Chondrocyte (in vitro differentiated cells): ENCODE results near the gene DENND4B. TPM values are rescaled to one million over a fixed set of nuclear protein-coding genes. Genes with fewer than 3 reads are reported as not detected.
"Not testable (repeated sequence)": the region's sequence is repeated elsewhere in the genome, so short reads cannot be mapped to it uniquely, and the experiment has no call there.

Experiments
- DNase-seq: peaks from one replicate; pipeline ENCODE4 v3.0.0; 2021; ENCODE audit warnings: mixed read lengths, low spot score
- H3K27ac Mint-ChIP-seq: one replicate; pipeline ENCODE4 v1.8.0; 2021; ENCODE audit warnings: mild to moderate bottlenecking, moderate library complexity, mixed read lengths; ENCODE audit not compliant: unreplicated experiment
- H3K27me3 Mint-ChIP-seq: 2 replicates; pipeline ENCODE4 v1.8.0; 2021; ENCODE audit warnings: low read depth, mixed read lengths
- H3K36me3 Mint-ChIP-seq: 2 replicates; pipeline ENCODE4 v1.8.0; 2021; ENCODE audit warnings: low read depth, mixed read lengths
- H3K4me1 Mint-ChIP-seq: 2 replicates; pipeline ENCODE4 v1.8.0; 2021; ENCODE audit warnings: low read depth, mild to moderate bottlenecking, mixed read lengths
- H3K4me3 Mint-ChIP-seq: one replicate; pipeline ENCODE4 v1.8.0; 2021; ENCODE audit warnings: mild to moderate bottlenecking, moderate library complexity, mixed read lengths; ENCODE audit not compliant: unreplicated experiment
- H3K9me3 Mint-ChIP-seq: 2 replicates; pipeline ENCODE4 v1.8.0; 2021; ENCODE audit warnings: low read depth, mixed read lengths
- CTCF ChIP-seq: fragments of 200-600 bp; sonication (generic); IDR thresholded peaks from 2 replicates; pipeline ENCODE4 v1.5.0; 2021; ENCODE audit warnings: antibody characterized with exemption, mild to moderate bottlenecking, moderate library complexity
- total RNA-seq: library from RNA; stranded (reverse); gene quantifications from 3 replicates; pipeline ENCODE4 v1.2.1, GENCODE V29; 2021

Gene DENND4B
- total RNA-seq, 1 donor from 2014 or later, result 36.7 TPM

- Mint-ChIP-seq H3K4me3 (peak overlapping the region; percentile 49), H3K27me3 (no peaks in the 10 kb centered on the region), H3K36me3 (peaks cover 11% of the 10 kb centered on the region), H3K27ac (peak overlapping the region; percentile 6), H3K4me1 (peaks cover 28% of the 10 kb centered on the region), H3K9me3 (no peaks in the 10 kb centered on the region)
- no peak for DNase-seq
- no peak for TF ChIP-seq CTCF
These were observed 37.8 kb upstream of the DENND4B start for GRCh38 chr1:153984123-153984894.

- peaks cover 15% of the 10 kb centered on the region for H3K36me3 Mint-ChIP-seq
- not testable (repeated sequence) for DNase-seq, H3K9me3 Mint-ChIP-seq, H3K27me3 Mint-ChIP-seq, H3K4me3 Mint-ChIP-seq
- H3K4me1 Mint-ChIP-seq, result peaks cover 35% of the 10 kb centered on the region
- H3K27ac Mint-ChIP-seq, result peak overlapping the region; percentile 42
These were observed 35.2 kb upstream of the DENND4B start for GRCh38 chr1:153981735-153982134.

GRCh38 chr1:153979091-153979490 lies 32.6 kb upstream of the DENND4B start:
- not testable (repeated sequence) for H3K9me3 Mint-ChIP-seq, H3K27me3 Mint-ChIP-seq, DNase-seq, H3K4me3 Mint-ChIP-seq
- Mint-ChIP-seq H3K27ac (peak overlapping the region; percentile 63), H3K36me3 (peaks cover 24% of the 10 kb centered on the region), H3K4me1 (peaks cover 27% of the 10 kb centered on the region)

- TF ChIP-seq CTCF, result no peak
- DNase-seq, result no peak
- Mint-ChIP-seq H3K27me3 (no peaks in the 10 kb centered on the region), H3K27ac (peak overlapping the region; percentile 95), H3K9me3 (no peaks in the 10 kb centered on the region), H3K4me1 (peaks cover 27% of the 10 kb centered on the region), H3K36me3 (peaks cover 25% of the 10 kb centered on the region), H3K4me3 (peak overlapping the region; percentile 95)
These were observed 31.9 kb upstream of the DENND4B start for GRCh38 chr1:153978274-153978909.

- H3K36me3 Mint-ChIP-seq, result peaks cover 20% of the 10 kb centered on the region
- no peaks in the 10 kb centered on the region for H3K9me3 Mint-ChIP-seq
- TF ChIP-seq CTCF, result no peak
- H3K4me1 Mint-ChIP-seq, result peaks cover 27% of the 10 kb centered on the region
- H3K27me3 Mint-ChIP-seq, result no peaks in the 10 kb centered on the region
- DNase-seq, result peak; percentile 88
- peak within 1 kb of the TSS; percentile 95 for H3K4me3 Mint-ChIP-seq
- H3K27ac Mint-ChIP-seq, result peak within 1 kb of the TSS; percentile 95
These were observed 31.0 kb upstream of the DENND4B start, which contains the start of gene JTB for GRCh38 chr1:153977250-153978240. Gene JTB, minus strand, starts transcription at chr1:153977674. Its CDS starts 422 bp downstream, at chr1:153977252.
